Raji (cell line): ENCODE results near the gene RFT1.

ENCODE experiments used
- POLR2A ChIP-seq: IDR thresholded peaks from 2 replicates; pipeline ENCODE4 v1.6.1; 2011; ENCODE audit warnings: low read depth, low read length, control low read depth; ENCODE audit not compliant: insufficient read depth

The RFT1 gene

DNA sequence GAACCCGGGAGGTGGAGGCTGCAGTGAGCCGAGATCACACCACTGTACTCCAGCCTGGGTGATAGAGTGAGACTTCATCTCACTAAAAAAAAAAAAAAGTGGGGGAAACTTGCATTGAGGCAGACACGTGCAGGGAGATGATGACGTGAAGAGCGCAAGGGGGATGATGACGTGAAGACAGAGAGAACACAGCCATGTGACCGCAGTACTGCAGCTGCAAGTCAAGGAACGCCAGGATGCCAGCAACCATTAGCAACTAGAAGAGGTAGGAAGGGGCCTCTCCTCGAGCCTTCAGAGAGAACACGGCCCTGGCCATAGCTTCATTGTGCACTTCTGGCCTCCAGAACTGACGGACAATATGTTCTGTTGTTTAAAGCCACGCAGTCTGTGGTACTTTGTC is 28.3 kb downstream of the RFT1 start:
- no peak for TF ChIP-seq POLR2A

DNA sequence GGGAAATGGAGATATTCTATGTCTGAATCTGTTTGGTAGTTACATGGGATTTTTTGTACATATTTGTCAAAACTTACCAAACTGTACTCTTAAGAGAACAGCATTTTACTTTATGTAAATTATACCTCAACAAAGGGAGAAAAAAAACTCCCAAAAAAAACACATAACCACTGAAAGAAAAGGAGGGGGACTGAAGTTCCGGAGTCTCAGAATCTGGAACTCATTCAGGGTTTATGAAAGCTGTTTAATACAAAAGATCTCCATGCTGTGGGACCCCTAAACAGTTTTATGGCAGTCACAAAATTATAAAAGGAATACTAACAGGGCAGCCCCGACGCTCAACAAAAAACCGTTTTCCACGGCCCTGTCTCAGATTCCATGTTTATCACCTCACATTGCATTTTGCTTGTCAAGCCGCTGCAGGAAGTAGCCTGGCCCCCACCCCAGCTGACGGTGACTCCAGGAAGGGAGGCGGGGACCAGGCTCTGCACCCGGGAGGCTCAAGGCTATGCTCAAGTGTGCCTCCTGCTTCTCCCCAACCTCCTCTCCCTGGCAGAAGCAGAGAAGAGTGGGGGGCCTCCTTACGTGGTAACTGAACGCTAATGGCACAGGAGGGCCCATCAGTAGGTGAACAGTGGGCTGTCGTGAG is 29.3 kb downstream of the RFT1 start:
- no peak for TF ChIP-seq POLR2A

DNA sequence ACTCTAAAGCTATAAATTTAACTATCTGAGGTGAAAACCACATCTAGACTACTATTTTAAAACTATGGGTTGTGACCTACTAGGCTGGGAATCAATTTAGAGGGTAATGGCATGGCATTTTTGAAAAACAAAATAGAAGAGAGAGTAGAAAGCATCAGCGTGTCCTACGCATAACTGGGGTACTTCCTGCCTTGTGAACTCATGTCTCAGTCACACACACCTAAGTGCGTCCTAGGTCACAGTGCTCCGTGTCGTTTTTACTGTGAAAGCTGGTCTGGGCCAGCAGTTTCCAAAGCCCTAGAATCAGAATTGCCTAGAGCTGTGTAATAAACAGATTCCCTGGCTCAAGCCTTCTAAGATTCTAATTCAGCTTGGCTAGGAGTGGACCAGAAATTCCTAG is 32.3 kb downstream of the RFT1 start:
- no peak for TF ChIP-seq POLR2A

DNA sequence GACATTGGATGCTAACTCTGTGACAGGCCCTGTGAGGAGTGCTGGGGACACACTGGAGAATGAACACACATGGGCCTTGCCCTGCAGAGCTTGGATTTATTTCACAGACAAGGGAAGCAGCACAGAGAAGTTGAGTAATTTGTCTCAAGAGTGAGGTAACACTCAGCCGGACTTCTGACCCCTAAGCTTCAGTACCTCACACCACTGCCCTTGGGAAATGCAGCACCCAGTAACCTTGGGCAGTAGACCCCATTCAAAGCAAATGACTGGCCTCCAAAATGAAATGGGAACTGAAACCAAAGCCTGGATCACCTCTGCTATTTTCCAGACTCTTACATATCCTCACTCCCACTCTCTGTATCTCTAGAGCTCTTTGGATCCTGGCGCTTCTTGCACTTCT is 37.3 kb downstream of the RFT1 start:
- TF ChIP-seq POLR2A: no peak

DNA sequence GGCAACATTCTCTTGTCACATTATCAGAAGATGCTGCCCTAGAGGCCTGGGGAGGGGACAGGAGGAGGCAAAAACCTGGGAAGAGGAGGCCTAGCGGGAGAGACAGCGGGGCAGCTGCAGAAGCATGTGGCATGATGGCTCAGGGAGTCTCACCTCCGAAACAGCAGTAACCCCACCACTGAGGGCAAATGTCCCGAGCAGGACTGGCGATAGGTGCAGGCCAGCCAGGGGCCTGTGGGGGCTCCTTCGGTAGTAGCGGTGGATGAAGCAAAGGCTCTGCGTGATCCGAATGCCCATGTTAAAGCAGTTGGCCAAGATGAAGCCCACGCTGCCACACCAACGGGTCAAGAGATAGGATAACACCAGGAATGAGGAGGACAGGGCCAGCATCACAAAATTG is 38.0 kb downstream of the RFT1 start:
- TF ChIP-seq POLR2A: no peak

DNA sequence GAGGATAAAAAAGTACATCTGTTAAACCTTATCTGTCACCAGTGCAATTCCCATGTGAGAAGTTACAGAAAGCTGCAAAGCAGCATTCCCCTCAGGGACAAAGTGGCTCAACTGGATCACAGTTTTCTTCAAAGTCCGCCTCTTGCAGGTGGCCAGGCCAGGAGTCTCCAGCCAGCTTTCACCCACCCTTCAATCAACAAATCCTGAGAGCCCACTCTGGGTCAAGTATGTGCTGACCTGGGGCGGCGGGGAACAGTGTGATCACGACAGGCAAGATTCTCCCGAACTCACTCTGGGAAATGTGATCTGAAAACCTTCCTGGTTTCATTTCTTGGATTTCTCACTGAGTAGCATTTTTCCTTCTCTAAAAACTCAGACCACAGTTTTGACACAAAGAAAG is 39.2 kb downstream of the RFT1 start:
- no peak for TF ChIP-seq POLR2A

DNA sequence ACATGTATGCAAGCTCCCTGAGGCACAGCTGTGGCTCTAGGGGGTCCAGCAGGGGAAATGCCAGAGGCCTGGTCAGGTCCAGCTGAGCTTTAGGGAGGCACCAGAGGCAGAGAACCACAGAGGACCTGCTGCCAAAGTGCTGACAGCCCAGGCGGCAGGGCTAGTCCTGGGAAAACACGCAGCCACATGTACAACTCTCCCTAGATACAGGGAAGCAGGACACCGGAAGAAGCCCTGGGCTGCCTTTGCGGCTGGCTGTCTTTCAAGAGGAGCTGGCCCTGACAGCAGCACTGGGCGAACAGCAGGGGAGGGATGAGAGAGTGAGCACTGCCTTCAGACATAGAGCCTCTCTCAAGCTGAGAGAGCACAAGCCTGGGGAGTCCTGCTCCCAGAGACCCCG is 40.7 kb downstream of the RFT1 start:
- no peak for TF ChIP-seq POLR2A

DNA sequence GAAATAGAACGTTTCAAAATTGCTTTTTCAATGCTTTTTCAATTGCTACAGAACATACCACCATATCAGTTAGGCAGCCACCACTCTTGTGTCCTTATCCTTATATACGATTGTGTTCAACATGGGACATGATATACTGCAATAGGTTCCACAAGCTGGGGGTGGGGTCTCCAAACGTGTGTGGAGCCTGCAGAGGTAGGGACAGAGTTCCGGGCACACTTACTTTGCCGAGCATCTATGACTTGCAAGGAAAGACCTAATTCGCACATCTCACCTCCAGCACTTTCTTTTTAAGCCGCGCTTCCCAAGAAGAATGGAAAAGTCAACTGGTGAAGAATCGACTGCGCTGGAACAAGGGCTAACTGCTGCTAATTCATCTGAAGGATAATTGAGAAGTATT is 44.8 kb downstream of the RFT1 start:
- no peak for TF ChIP-seq POLR2A

DNA sequence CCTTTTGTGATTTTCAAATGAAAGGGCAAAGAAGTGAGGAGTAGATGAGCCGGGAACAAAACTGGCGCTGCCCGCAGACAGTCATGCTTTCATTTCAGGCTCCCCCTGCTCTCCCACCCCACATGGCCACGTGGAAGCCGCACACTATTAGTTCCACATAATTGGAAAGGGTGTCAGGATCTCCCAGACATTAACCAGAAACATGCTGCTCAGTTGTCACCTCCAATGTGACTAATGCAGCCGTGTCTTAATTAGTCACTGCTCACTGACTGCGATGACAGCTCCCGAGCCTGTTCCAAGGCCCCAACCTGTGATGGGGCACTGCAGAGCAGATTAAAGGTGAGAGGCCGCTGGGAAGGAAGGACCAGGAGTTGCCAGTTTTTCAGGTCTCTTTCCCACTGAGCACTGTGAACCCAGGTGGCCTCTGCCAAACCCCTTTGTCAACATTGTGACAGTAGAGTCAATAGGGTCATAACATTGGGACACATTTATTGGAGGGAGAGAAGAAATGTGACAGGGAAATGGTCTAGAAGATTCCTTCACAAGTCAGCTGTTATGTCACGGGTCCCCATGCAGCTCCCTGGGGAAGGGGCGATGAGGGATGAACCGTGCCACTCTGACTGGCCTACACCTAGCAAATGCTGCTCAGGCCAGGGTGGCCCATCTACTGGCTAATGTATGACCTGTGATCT is 45.8 kb downstream of the RFT1 start:
- no peak for TF ChIP-seq POLR2A

DNA sequence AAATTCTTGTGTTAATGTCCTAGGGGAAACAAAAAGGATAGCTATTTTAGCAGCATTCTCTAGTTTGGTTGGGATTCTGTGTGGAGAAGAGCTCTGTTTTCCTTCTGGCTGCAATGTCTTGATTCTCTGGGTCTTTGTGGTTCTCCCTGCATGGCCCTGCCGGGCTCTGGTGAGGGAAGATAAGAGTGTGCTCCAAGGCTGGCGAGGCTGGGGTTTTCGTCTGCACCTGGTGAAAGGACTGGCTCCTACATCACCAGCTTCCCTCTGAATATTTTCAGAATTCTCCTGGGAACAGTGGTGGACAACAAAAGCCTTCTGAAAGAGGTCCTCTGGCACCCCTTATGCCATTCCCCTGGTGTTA is 46.3 kb downstream of the RFT1 start:
- no peak for TF ChIP-seq POLR2A

DNA sequence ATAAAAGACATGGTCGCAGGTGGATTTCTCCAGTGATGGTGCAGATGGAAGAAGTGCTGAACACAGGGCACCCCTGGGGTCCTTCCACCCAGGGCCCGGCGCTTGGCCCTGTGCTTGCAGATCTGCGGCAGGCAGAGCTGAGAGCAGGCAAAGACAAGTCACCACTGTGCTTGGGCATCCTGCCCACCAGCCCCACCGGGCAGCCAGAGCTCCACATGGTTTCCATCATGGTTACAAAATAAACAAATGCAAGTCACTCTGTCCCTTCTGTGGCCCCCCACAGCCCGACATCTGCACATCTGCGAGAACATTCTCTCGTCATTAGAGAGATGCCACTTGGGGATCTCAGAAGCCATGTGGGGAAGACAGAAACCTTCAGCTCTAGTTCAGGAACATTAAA is 46.7 kb downstream of the RFT1 start:
- TF ChIP-seq POLR2A: no peak

DNA sequence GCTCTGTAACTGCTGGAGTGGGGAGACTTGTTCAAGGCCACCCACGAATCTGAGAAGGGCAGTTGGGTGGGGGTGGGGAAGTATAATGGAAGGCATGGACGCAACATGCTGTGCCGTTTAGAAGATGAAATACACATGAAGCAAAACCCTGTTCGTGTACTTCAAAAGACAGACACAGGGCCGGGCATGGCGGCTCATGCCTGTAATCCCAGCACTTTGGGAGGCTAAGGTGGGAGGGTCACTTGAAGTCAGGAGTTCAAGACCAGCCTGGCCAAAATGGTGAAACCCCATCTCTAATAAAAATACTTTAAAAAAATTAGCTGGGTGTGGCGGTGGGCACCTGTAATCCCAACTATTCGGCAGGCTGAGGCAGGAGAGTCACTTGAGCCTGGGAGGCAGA is 47.5 kb downstream of the RFT1 start:
- TF ChIP-seq POLR2A: no peak

DNA sequence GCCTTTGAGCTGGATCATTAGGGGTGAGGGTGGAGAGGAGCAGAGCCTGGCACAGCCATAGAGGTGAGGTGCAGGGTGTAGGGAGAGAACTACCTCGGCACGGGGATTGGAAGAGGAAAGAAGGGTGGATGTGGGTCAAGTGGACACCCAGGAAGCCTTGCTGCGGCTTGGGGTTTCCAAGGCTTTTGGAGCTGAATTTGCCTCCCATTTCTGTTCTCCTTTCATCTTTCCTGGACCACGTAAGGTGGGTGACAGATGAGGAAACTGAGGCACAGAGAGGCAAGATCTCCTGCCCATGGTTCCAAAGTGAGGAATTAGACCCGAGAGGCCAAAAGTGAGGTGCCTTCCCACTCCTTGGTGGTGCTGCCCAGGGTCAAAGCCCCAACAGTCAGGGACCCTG is 48.9 kb downstream of the RFT1 start:
- no peak for TF ChIP-seq POLR2A

DNA sequence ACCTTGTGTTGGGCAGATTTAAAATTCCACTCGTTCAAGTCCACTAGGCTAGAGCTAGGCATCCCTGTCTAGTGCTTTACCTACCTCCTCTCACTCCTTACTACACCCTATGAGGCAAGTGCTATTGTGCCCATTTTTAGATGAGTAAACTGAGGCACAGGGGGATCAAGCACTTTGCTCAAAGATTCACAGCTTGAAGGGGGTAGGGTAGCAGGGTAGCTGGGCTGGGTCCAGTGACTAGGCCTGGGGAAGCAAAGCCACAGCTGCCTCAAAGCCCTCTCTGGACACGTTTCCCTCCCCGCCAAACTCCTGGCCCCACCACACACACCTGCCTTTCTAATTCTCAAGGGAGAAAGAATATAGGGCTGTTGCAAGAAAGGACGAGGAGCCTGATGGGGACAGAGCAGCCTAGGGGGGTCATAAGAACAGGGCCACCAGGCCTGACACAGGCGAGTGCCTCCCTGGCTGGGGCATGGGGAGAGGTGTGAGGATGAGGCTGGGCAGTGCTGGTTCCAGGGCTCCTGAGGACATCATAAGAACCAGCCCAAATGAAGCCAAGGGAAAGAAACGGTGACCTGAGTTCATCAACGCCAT is 49.5 kb downstream of the RFT1 start:
- TF ChIP-seq POLR2A: no peak

DNA sequence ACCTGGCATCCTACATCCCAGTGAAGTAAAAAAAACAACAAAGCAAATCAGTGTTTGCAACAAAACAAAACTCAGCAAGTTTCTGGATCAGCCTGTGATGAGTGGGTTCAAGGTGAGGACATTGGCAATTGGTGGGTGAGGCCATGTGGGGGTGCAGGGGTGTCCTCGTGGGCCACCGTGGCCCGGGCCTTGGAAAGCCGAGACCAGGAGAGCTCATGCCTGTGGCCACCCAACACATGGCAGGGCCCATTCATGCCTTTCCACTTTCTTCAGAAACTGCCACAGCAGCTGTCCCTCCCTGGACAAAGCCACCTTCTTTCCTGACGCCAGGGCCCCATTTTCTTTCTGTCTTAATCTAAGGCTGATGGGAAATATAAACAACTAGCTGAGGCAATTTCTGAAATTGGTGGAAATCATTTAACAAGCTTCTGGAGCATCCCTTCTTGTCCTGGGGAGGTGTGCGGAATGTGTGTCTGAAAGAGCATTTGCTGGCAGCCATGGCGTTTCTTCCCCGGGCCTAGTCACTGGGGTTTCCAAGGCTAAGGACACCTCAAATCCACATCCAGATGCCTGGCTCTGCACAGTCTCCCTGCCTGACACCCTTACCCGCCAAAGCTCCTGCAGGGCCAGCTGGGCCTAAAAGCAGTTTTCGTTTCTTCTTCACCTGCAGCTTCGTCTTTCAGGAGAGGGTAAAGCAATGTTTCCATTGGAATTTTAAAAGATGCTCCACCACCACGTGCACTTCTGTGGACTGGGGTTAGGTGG is 50.3 kb downstream of the RFT1 start:
- no peak for TF ChIP-seq POLR2A

DNA sequence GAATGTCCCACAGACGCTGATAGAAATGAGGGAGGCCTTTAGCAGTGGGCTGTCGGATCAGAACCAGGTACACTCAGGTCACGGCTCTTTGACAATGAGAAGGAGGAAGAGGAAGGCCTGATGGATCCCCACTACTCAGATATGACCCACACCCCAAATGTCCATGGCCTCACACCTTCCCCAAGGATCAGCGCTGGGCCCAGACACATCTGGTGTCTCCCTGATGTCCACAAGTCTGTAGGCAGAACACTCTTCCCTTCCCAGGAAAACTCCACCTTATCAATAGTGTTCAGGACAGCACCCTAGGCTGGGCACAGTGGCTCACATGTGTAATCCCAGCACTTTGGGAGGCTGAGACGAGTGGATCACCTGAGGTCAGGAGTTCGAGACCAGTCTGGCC is 51.1 kb downstream of the RFT1 start:
- TF ChIP-seq POLR2A: no peak
